SKM-1 treated with dmso at 0.1 percent for 144 hours (cell line): ENCODE data around the gene ATP8B1.
"Not testable (repeated sequence)": the region's sequence is repeated elsewhere in the genome, so short reads cannot be mapped to it uniquely, and the experiment has no call there.

Source experiments
- DNase-seq: peaks from one replicate; lab custom pipeline; 2025; ENCODE audit not compliant: unreplicated experiment; lab: John Stamatoyannopoulos, UW

Gene ATP8B1

DNA sequence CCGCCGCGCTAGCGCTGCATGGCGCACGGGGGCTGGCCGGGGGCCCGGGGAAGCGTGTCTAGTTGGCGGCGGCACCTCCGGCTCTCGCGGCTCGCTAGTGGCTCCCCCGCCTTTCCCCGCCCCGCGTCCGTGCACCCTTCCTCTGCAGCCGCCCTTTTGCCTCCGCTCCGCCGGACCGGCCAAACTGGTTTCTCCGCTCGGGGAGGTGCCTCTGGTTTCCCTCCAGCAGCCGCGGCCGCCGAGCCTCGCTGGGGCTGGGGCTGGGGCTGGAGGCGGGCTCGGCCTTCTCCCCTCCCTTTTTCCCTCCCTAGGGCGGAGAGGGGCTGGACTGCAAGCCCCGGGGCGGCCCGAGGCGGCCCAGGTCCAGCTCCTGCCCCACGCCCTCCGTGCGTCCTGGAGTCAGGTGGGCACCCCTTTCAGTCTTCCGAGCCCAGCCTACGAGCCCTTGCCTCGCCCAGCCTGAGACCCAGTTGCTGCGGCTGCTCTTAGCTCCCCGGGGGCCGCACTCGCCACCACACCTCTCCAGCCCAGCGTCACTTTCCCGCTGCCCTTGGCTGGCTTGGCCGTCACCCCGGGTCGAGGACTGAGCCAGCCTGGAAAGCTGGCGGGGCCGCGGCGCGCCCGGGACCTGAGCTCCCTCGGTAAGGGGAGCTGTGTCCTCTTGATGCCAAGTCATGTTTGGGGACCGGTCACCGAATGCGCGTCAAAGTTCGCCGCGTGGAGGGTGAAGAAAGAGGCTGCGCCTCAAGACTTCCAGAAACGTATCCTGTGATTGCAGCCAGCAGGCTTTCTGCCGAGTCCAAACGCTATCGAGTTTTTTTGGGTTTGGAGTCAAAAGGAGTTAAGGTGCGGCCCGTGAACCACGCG is at the start of gene ATP8B1:
Gene ATP8B1, minus strand, starts transcription at position 213 of the 867 bp plus-strand sequence. CDS start 71,508 bp downstream, outside the sequence.
- DNase-seq: no peak

DNA sequence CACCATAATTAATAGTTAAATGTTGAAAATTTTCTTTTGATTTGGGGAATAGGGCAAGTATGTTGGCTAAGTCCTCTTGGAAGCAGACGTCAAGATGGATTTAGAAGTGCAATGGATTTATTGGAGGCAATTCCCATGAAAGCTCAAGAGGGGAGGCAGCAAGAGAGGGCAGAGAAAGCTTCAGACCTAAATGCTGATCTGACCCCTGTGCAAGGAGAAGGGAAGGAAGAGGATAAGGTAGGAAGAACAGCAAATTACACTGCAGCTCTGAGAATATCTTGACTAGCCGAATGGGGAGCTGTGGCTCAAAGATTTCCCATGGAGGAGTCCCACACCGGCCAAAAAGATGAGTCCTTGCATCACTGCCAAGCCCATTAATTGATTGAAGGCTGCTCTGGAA is 46.9 kb upstream of the ATP8B1 start:
- DNase-seq: no peak

DNA sequence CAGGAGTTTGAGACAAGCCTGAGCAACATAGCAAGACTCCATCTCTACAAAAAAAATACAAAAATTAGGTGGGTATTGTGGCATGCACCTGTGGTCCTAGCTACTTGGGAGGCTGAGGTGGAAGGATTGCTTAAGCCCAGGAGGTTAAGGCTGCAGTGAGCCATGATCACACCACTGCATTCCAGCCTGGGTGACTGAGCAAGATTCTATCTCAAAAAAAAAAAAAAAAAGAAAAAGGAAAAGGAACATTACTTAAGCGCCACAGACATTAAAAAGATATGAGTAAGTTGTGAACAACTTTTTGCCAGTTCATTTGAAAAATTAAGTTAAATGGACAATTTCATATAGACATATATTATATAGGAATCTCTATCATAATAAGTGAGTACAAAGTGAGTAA is 45.3 kb upstream of the ATP8B1 start:
- DNase-seq: not testable (repeated sequence)

DNA sequence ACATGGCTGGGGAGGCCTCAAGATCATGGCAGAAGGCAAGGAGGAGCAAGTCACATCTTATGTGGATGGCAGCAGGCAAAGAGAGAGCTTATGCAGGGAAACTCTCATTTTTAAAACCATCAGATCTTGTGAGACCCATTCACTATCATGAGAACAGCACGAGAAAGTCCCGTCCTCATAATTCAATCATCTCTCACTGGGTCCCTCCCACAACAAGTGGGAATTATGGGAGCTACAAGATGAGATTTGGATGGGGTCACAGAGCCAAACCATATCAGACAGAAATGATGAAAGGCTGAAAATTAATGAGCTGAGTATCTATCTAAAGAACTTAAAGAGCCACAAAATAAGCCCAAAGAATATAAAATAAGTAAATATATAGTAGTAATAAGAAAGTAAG is 44.3 kb upstream of the ATP8B1 start:
- DNase-seq: not testable (repeated sequence)

DNA sequence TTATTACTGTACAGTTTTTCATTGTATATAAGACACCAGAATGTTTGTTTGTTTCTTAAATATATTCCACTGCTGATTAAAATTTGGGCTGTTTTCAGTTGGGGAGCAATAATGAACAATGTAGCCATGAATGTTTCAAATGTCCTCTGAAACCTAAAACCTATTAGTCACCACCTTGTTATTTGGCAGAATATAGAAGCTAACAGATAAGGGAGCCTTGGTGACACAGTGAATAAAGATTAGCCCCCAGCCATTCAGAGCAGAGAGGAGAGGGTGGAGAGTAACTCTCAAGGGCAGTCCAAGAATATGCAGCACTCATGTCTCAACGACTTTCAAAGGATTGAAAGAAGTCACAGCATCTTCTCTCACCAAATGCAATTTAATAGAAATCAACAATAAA is 43.1 kb upstream of the ATP8B1 start:
- no peak for DNase-seq

DNA sequence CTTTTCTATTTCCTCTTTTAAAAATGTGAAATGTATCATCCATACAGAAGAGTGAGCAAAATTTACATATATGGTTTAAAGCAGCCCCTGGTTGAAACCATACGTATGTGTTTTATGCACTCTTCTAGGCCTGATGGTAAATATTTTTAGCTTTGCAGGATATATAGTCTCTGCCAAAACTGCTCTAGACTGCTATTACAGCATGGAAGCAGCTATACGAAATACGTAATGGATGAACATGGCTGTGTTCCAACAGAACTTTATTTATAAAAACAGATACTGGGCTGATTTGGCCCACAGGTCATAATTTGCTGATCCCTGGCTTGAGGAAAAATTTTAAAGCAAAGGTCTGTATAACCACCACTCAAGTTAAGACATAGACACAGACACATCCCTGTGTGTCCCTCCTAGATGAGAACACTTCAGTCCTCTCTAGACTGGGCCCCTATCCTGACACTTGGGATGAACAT is 42.5 kb upstream of the ATP8B1 start:
- DNase-seq: no peak

DNA sequence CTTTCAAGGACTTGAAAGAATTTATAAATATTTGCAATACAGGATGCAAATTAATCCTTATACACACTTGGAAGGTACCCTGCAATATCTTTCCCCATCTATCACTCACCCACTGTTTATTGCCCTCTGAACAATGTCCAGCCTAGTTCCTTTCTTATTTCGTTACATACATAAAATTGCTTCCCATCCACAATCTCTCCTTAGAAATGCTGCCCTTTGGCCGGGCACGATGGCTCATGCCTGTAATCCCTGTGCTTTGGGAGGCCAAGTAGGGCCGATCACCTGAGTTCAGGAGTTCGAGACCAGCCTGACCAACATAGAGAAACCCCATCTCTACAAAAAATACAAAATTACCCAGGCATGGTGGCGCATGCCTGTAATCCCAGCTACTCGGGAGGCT is 41.2 kb upstream of the ATP8B1 start:
- no peak for DNase-seq

DNA sequence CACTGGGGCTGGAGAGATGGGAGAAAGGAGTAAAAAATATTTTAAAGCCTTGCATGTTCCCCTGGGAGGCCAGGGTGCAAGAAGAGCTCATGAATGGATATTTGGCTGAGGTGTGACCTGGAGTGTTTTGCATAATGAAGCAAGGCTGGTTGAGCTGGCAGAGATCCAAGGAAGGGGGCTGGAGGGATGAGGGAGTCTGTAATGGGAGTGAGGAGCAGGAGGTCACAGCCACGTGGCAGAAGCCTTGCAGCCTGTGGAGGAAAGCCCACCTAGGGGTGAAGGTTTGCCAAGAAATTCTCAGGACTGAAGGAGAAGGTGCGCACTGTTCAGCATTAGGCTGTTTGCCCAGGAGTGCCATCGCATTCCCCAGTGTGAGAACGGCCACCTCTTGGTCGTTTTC is 40.3 kb upstream of the ATP8B1 start:
- no peak for DNase-seq

DNA sequence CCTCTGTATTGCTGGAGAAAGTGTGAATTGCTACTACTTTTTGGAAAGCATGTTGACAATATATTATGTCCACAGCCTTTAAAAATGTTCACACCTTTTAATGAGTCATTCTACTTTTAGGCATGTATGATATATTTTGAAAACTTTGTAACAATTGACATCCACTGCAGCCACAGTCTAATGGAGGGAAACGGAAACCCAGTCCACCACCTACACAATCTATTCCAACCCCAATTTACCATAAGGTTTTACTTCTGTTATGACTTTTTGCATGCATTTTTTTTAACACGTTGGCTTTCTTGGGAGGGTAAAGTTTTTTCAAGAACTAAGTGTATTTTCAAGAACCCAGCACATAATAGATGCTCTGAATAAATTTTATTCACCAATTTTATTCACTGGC is 38.5 kb upstream of the ATP8B1 start:
- DNase-seq: no peak

DNA sequence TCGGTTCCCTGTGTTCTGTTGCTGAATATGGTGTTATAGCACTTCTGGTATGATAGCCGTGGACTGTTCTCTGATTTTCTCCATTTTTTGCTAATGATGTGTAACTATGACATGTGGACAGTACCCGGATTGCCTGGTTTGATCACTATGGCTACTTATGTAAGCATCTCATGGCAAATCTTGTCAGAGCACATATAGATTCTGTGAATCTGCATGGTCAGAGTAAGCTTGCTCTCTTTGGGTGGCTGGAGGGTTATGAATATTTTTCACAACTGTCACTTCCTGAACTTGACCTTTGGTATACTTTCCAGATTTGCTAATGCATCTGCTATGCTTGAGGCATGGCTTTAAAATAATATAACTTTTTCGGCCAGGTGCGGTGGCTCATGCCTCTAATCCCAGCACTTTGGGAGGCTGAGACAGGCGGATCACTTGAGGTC is 36.8 kb upstream of the ATP8B1 start:
- no peak for DNase-seq

DNA sequence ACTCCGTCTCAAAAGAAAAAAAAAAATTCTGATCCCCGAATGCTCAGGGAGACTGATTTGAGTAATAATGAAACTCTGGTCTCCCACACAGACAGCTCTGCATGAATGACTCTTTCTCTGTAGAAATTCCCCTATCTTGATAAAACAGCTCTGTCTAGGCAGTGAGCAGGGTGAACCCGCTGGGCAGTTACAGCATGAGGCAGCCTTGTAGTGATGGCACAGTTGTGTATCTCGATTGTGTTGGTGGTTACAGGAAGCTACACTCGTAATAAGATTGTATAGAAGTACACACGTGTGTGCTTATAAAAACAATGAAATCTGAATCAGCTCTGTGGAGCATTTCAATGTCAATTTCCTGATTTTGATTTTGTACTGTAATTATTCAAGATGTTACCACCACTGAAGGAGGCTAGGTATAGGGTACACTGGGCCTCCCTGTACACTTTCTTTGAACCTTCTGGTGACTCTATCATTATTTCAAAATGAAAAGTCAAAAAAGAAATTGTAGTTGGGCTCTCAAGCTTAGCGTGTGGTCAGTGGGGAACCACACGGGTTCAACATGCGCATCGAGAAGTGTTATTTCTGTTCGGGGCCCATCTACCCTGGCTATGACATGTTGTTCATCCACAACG is 34.9 kb upstream of the ATP8B1 start:
- no peak for DNase-seq

DNA sequence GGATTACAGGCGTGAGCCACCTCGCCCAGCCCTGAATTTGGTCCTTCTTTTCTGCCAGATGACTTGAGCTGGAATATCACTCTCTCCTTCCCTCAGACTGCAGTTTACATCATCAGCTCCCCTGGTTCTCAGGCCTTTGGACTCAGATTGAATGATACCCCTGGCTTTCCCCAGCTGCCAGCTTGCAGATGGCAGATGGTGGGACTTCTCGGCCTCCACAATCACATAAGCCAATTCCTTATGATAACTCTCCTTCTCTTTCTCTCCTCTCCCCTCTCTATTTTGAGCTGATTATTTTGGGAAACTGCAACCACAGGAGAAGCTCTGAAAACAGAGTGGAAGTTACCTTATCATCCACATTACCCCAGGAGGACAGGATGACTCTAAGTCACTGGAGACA is 33.4 kb upstream of the ATP8B1 start:
- DNase-seq: no peak

DNA sequence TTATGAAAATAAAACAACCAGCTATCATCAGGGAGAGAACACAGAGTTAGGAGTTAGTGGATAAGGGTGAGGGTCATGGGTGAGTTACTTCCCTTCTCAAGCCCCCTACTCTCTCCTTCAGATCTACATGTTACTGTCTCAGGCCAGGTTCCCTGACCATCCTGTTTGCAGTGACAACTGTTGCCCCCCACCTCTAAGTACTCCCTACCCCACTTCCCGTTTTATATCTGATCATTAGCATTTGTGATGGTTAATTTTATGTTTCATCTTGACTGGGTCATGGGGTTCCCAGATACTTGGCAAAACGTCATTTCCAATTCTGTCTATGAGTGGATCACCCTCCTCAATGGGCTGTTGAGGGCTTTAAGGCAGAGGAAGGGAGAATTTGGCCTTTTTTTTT is 32.8 kb upstream of the ATP8B1 start:
- no peak for DNase-seq

DNA sequence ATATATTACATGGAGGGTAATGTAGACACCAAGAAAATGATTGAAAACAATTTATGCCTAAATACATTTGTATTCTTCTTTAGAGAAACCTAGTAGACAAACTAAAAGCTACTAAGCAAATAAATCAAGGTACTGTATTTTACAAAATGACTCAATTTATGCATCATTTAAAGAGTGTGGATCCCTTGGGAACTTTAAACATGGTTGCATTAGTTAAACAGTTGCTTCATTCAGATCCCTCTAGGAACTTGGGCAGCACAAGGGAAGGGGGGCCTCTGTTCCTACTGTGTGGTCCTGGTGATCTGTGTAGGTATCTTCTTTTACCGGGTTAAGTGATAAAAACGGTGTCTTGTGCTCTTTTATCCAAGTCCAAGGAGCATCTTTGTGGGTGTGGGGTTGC is 31.5 kb upstream of the ATP8B1 start:
- no peak for DNase-seq

DNA sequence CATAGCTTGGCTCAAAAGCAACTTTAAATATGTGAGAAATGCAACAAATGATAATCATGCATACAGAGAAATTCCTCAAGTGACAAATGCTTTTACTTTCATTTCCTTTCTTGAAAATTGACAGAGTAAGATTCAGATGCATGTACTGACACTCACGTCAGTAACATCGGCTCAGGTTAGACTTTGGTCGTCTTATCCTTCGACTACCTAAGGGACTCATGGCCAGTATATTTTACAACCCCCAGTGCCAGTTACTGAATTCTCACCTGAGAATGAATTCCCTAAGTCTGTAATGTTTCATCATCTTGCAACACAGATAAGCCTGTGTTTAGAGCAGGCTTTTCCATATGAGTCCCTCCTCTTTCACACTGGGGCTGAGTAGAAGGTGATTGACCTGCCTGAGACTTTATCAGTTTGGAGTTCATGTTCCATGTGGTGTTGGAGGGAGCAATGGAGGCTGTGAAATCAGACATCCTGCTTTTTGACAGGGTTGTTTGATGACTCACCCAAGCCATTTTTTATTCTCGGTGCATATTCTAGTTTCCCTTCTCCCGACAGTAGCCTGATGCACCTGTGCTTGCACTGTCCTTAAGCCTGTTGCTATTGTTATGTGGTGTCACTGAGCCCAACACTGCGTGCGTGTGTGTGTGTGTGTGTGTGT is 30.5 kb upstream of the ATP8B1 start:
- no peak for DNase-seq

DNA sequence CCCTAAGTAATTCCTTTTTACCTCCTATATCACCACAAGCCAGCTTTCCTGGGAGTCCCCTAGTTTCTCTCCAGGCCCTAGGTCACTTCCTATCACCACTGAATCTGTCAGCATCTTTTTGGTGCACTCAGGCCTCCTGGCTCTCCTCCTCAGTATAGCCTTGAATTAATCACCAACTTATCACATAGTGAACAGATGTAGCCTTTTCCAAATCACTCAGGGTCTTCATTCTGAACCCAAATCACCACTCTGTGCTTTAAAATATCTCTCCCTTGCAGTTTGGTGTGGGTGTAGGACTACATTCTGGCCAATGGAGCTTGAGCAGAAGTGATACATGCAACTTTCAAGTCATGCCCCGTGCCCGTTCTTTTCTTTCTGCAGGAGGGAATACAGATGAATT is 29.6 kb upstream of the ATP8B1 start:
- DNase-seq: no peak

DNA sequence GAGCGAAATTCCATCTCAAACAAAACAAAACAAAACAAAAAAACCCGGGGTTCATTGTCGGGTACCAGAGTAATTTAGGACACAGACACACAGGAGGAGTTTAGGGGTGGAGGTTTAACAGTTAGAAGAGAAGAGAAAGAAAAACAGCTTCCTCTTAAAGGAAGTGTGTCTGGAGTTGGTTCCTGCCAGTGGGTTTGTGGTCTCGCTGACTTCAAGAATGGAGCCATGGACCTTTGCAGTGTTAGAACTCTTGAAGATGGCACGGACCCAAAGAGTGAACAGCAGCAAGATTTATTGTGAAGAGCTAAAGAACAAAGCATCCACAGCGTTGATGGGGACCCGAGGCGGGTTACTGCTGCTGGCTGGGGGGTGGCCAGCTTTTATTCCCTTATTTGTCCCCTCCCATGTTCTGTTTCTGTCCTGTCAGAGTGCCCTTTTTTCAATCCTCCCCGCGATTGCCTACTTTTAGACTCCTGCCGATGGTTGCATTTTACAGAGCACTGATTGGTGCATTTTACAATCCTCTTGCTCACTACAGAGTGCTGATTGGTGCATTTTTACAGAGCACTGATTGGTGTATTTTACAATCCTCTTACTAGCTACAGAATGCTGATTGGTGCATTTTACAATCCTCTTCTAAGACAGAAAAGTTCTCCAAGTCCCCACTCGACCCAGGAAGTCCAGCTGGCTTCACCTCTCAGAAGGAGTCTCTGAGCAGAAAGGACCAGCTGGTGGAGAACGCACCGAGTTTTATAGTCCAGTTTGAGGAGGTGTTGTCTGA is 28.7 kb upstream of the ATP8B1 start:
- DNase-seq: no peak

DNA sequence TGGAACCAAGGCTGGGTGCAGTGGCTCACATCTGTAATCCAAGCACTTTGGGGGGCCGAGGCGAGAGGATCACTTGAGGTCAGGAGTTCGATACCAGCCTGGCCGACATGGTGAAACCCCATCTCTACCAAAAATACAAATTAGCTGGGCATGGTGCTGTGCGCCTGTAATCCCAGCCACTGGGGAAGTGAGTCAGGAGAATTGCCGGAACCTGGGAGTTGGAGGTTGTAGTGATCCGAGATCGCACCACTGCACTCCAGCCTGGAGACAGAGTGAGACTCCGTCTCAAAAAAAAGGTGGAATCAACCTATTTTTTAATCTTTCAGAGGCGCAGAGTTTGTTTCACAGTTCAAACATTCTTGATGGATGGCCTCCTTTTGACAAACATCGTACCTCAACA is 24.5 kb upstream of the ATP8B1 start:
- DNase-seq: no peak

DNA sequence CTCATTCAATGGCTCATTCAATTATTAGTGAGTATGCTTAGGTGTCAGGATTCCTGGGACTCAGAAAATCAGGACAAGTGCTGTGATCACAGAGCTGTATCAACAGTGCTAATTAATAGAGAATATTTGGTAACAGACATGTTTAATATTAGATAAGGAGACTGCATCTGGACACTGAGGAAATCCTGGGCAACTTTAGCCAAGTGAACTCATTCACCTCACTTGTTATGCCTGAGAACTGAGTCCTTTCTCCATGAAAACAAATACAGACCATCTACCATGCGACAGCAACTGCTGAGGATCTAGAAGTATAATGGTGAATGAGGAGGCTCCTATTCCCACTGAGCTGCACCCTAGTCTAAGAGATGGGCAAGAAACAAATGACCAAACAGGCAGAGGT is 23.1 kb upstream of the ATP8B1 start:
- no peak for DNase-seq

DNA sequence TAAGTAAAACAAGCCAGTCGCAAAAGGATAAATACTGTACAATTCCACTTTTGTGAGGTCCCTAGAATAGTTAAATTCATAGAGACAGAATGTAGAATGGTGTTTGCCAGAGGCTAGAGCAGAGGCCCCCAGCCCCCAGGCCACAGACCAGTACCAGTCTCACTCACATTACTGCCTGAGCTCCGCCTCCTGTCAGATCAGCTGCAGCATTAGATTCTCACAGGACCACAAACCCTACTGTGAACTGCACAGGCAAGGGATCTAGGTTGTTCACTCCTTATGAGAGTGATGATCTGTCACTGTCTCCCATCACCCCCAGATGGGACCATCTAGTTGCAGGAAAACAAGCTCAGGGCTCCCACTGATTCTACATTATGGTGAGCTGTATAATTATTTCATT is 17.5 kb upstream of the ATP8B1 start:
- DNase-seq: not testable (repeated sequence)
